Stomach smooth muscle (tissue), 2 donors: ENCODE data around the gene ATG13.

Experiments
- H3K27ac ChIP-seq: one replicate; pipeline ENCODE4 v1.7.0; 2013; ENCODE audit warnings: mild to moderate bottlenecking, low read length, inconsistent platforms
- H3K27me3 ChIP-seq, 2 donors: one replicate each; pipeline ENCODE4 v1.7.0; 2013; ENCODE audit warnings: low read length in 2 of 2; ENCODE audit not compliant: insufficient read depth in 2 of 2, control insufficient read depth in 1 of 2
- H3K36me3 ChIP-seq, 2 donors: one replicate each; pipeline ENCODE4 v1.7.0; 2013; ENCODE audit warnings: low read length in 2 of 2; ENCODE audit not compliant: control insufficient read depth in 2 of 2, insufficient read depth in 2 of 2
- H3K4me1 ChIP-seq: one replicate; pipeline ENCODE4 v1.7.0; 2013; ENCODE audit warnings: low read length; ENCODE audit not compliant: control insufficient read depth, insufficient read depth
- H3K4me3 ChIP-seq, 2 donors: one replicate each; pipeline ENCODE4 v1.7.0; 2013; ENCODE audit warnings: low read length in 2 of 2
- H3K9ac ChIP-seq, 2 donors: one replicate each; pipeline ENCODE4 v1.7.0; 2013; ENCODE audit warnings: low read length in 2 of 2, mild to moderate bottlenecking in 1 of 2
- H3K9me3 ChIP-seq, 2 donors: one replicate each; pipeline ENCODE4 v1.7.0; 2013; ENCODE audit warnings: low read length in 2 of 2; ENCODE audit not compliant: control insufficient read depth in 2 of 2
- donor health status: healthy.
- donor health status: Pancreatic carcinoma.

Gene ATG13

GRCh38 chr11:46649180-46649738, 31.9 kb downstream of the ATG13 start:
- peaks cover 5% of the 10 kb centered on the region for H3K4me1 ChIP-seq
- no peak overlapping the region for H3K9ac ChIP-seq
- H3K9me3 ChIP-seq, result no peaks in the 10 kb centered on the region
- H3K4me3 ChIP-seq, result no peak overlapping the region
- H3K27ac ChIP-seq, result no peak overlapping the region
- no peaks in the 10 kb centered on the region for H3K27me3 ChIP-seq
- H3K36me3 ChIP-seq, result peaks cover 29 to 40% of the 10 kb centered on the region in 2 donors

- peaks cover 37 to 50% of the 10 kb centered on the region in 2 donors for H3K36me3 ChIP-seq
- no peaks in the 10 kb centered on the region for H3K4me1 ChIP-seq
- no peaks in the 10 kb centered on the region for H3K27me3 ChIP-seq
- no peak overlapping the region for H3K27ac ChIP-seq
- H3K4me3 ChIP-seq, result no peak overlapping the region
- H3K9me3 ChIP-seq, result no peaks in the 10 kb centered on the region
- H3K9ac ChIP-seq, result no peak overlapping the region
Measured at GRCh38 chr11:46655631-46656030, 38.3 kb downstream of the ATG13 start.

- no peaks in the 10 kb centered on the region for H3K9me3 ChIP-seq
- H3K36me3 ChIP-seq, result peaks cover 33 to 44% of the 10 kb centered on the region in 2 donors
- no peaks in the 10 kb centered on the region for H3K27me3 ChIP-seq
- no peaks in the 10 kb centered on the region for H3K4me1 ChIP-seq
- no peak overlapping the region for H3K27ac ChIP-seq
- no peak overlapping the region for H3K9ac ChIP-seq
- no peak overlapping the region for H3K4me3 ChIP-seq
Measured at GRCh38 chr11:46657186-46657585, 39.8 kb downstream of the ATG13 start.

GRCh38 chr11:46658259-46658658, 40.9 kb downstream of the ATG13 start:
- no peaks in the 10 kb centered on the region for H3K27me3 ChIP-seq
- peaks cover 1% of the 10 kb centered on the region for H3K4me1 ChIP-seq
- no peak overlapping the region for H3K4me3 ChIP-seq
- H3K27ac ChIP-seq, result no peak overlapping the region
- no peaks in the 10 kb centered on the region for H3K9me3 ChIP-seq
- H3K9ac ChIP-seq, result no peak overlapping the region
- H3K36me3 ChIP-seq, result peaks cover 37 to 48% of the 10 kb centered on the region in 2 donors

- Histone ChIP-seq H3K27me3 (no peaks in the 10 kb centered on the region), H3K9ac (no peak overlapping the region), H3K4me3 (no peak overlapping the region), H3K9me3 (no peaks in the 10 kb centered on the region), H3K4me1 (peaks cover 2% of the 10 kb centered on the region), H3K27ac (no peak overlapping the region), H3K36me3 (peaks cover 41 to 48% of the 10 kb centered on the region in 2 donors)
Measured at GRCh38 chr11:46659908-46660307, 42.6 kb downstream of the ATG13 start.

GRCh38 chr11:46661836-46662235, 44.5 kb downstream of the ATG13 start:
- Histone ChIP-seq H3K9me3 (no peaks in the 10 kb centered on the region), H3K4me3 (no peak overlapping the region), H3K36me3 (peaks cover 45 to 52% of the 10 kb centered on the region in 2 donors), H3K27ac (no peak overlapping the region), H3K9ac (no peak overlapping the region), H3K4me1 (peaks cover 2% of the 10 kb centered on the region), H3K27me3 (no peaks in the 10 kb centered on the region)

GRCh38 chr11:46662366-46662765, 45.0 kb downstream of the ATG13 start:
- no peak overlapping the region for H3K27ac ChIP-seq
- H3K9me3 ChIP-seq, result no peaks in the 10 kb centered on the region
- no peak overlapping the region for H3K4me3 ChIP-seq
- H3K27me3 ChIP-seq, result no peaks in the 10 kb centered on the region
- no peak overlapping the region for H3K9ac ChIP-seq
- H3K36me3 ChIP-seq, result peaks cover 43 to 46% of the 10 kb centered on the region in 2 donors
- H3K4me1 ChIP-seq, result peaks cover 6% of the 10 kb centered on the region

- no peak overlapping the region for H3K9ac ChIP-seq
- no peaks in the 10 kb centered on the region for H3K27me3 ChIP-seq
- no peak overlapping the region for H3K27ac ChIP-seq
- no peaks in the 10 kb centered on the region for H3K9me3 ChIP-seq
- peaks cover 43 to 46% of the 10 kb centered on the region in 2 donors for H3K36me3 ChIP-seq
- peaks cover 9% of the 10 kb centered on the region for H3K4me1 ChIP-seq
- no peak overlapping the region for H3K4me3 ChIP-seq
Measured at GRCh38 chr11:46663277-46663940, 46.1 kb downstream of the ATG13 start.

- no peaks in the 10 kb centered on the region for H3K9me3 ChIP-seq
- peaks cover 9% of the 10 kb centered on the region for H3K4me1 ChIP-seq
- no peak overlapping the region for H3K27ac ChIP-seq
- no peak overlapping the region for H3K4me3 ChIP-seq
- H3K27me3 ChIP-seq, result no peaks in the 10 kb centered on the region
- H3K36me3 ChIP-seq, result peaks cover 47 to 48% of the 10 kb centered on the region in 2 donors
- H3K9ac ChIP-seq, result no peak overlapping the region
Measured at GRCh38 chr11:46664612-46665011, 47.3 kb downstream of the ATG13 start.

GRCh38 chr11:46665356-46665755, 48.0 kb downstream of the ATG13 start:
- Histone ChIP-seq H3K27ac (no peak overlapping the region), H3K9ac (no peak overlapping the region), H3K4me1 (peaks cover 9% of the 10 kb centered on the region), H3K36me3 (peaks cover 47 to 48% of the 10 kb centered on the region in 2 donors), H3K9me3 (no peaks in the 10 kb centered on the region), H3K27me3 (no peaks in the 10 kb centered on the region), H3K4me3 (no peak overlapping the region)

- no peak overlapping the region for H3K4me3 ChIP-seq
- H3K9ac ChIP-seq, result no peak overlapping the region
- peaks cover 53% of the 10 kb centered on the region in 2 donors for H3K36me3 ChIP-seq
- peaks cover 9% of the 10 kb centered on the region for H3K4me1 ChIP-seq
- H3K27ac ChIP-seq, result no peak overlapping the region
- H3K27me3 ChIP-seq, result no peaks in the 10 kb centered on the region
- H3K9me3 ChIP-seq, result no peaks in the 10 kb centered on the region
Measured at GRCh38 chr11:46666516-46666915, 49.2 kb downstream of the ATG13 start.
